SU-DHL-6 (cell line): ENCODE measurements around the gene SULT1A3.
"Not testable (repeated sequence)": the region's sequence is repeated elsewhere in the genome, so short reads cannot be mapped to it uniquely, and the experiment has no call there.

Experiments used
- CTCF ChIP-seq: fragments of 200-600 bp; sonication (generic); IDR thresholded peaks from one replicate; pipeline ENCODE4 v1.5.1; 2017; ENCODE audit warnings: antibody characterized with exemption, mild to moderate bottlenecking, low read length, moderate library complexity; ENCODE audit not compliant: insufficient read depth, poor library complexity, severe bottlenecking
- EZH2phosphoT487 ChIP-seq: fragments of 200-600 bp; sonication (generic), shearing (Covaris generic); conservative IDR thresholded peaks from 2 replicates; pipeline ENCODE4 v1.6.1; 2018; ENCODE audit warnings: mild to moderate bottlenecking, antibody characterized with exemption, low read length, moderate library complexity, mixed read lengths

- TF ChIP-seq CTCF, EZH2phosphoT487: not testable (repeated sequence)
Measured at GRCh38 chr16:30193615-30194014, 5.4 kb upstream of the SULT1A3 start, which contains the start of the genes BOLA2B and SLX1A.
